SK-N-SH treated with all-trans-retinoic acid at 6 μM for 48 hours (cell line): ENCODE results near the gene CCP110.

Source experiments
- ATAC-seq: fragments of 200-7000 bp; cut with Tn5 transposase; 3 replicates; pipeline ENCODE4 v1.9.1; 2020; ENCODE audit warnings: mild to moderate bottlenecking, moderate library complexity
- ARNTL ChIP-seq: fragments of 450-650 bp; formaldehyde crosslinking; IDR thresholded peaks from 2 replicates; pipeline ENCODE4 v1.5.0; 2020; ENCODE audit warnings: low read depth, mild to moderate bottlenecking, moderate library complexity, borderline replicate concordance
- CREB5 ChIP-seq: fragments of 250-450 bp; sonication (Bioruptor Pico); IDR thresholded peaks from 2 replicates; pipeline ENCODE4 v1.5.1; 2020; ENCODE audit warnings: low read depth, mild to moderate bottlenecking, moderate library complexity
- CSDC2 ChIP-seq: fragments of 250-450 bp; sonication (Bioruptor Pico); IDR thresholded peaks from 2 replicates; pipeline ENCODE4 v1.5.0; 2020; ENCODE audit warnings: mild to moderate bottlenecking, moderate library complexity
- CSRNP3 ChIP-seq: fragments of 250-450 bp; sonication (Bioruptor Pico); IDR thresholded peaks from 2 replicates; pipeline ENCODE4 v1.5.1; 2021; ENCODE audit warnings: mild to moderate bottlenecking, moderate library complexity
- ESRRG ChIP-seq: fragments of 250-450 bp; sonication (Bioruptor Pico); IDR thresholded peaks from 2 replicates; pipeline ENCODE4 v1.6.1; 2021; ENCODE audit warnings: mild to moderate bottlenecking
- GLIS3 ChIP-seq: fragments of 250-450 bp; sonication (Bioruptor Pico); IDR thresholded peaks from 2 replicates; pipeline ENCODE4 v1.5.0; 2020; ENCODE audit warnings: mild to moderate bottlenecking, moderate library complexity
- ISL1 ChIP-seq: fragments of 250-450 bp; sonication (Bioruptor Pico); IDR thresholded peaks from 2 replicates; pipeline ENCODE4 v2.1.2; 2022; ENCODE audit warnings: mild to moderate bottlenecking, moderate library complexity
- OSR1 ChIP-seq: fragments of 250-450 bp; sonication (Bioruptor Pico); IDR thresholded peaks from 2 replicates; pipeline ENCODE4 v1.8.0; 2022; ENCODE audit warnings: moderate library complexity, mild to moderate bottlenecking, inconsistent platforms
- PATZ1 ChIP-seq: fragments of 250-450 bp; sonication (Bioruptor Pico); IDR thresholded peaks from 2 replicates; pipeline ENCODE4 v1.8.0; 2020; ENCODE audit warnings: mild to moderate bottlenecking, moderate library complexity, borderline replicate concordance
- POU6F1 ChIP-seq: fragments of 250-450 bp; sonication (Bioruptor Pico); IDR thresholded peaks from 2 replicates; pipeline ENCODE4 v1.8.0; 2021; ENCODE audit warnings: low read depth, mild to moderate bottlenecking, moderate library complexity, borderline replicate concordance
- PPARA ChIP-seq: fragments of 250-450 bp; sonication (Bioruptor Pico); IDR thresholded peaks from 2 replicates; pipeline ENCODE4 v1.5.0; 2020; ENCODE audit warnings: mild to moderate bottlenecking, borderline replicate concordance
- RARB ChIP-seq: fragments of 250-450 bp; sonication (Bioruptor Pico); IDR thresholded peaks from 2 replicates; pipeline ENCODE4 v1.8.0; 2021; ENCODE audit warnings: mild to moderate bottlenecking, moderate library complexity
- SNAI2 ChIP-seq: fragments of 250-450 bp; sonication (Bioruptor Pico); IDR thresholded peaks from 2 replicates; pipeline ENCODE4 v1.5.0; 2020; ENCODE audit warnings: mild to moderate bottlenecking, moderate library complexity
- TCF4 ChIP-seq: fragments of 250-450 bp; sonication (Bioruptor Pico); IDR thresholded peaks from 2 replicates; pipeline ENCODE4 v1.8.0; 2021; ENCODE audit warnings: mild to moderate bottlenecking, moderate library complexity, borderline replicate concordance
- TSHZ2 ChIP-seq: fragments of 250-450 bp; sonication (Bioruptor Pico); IDR thresholded peaks from 2 replicates; pipeline ENCODE4 v1.5.0; 2020; ENCODE audit warnings: mild to moderate bottlenecking, moderate library complexity
- ZFP3 ChIP-seq: fragments of 250-450 bp; sonication (Bioruptor Pico); IDR thresholded peaks from 2 replicates; pipeline ENCODE4 v1.5.0; 2020; ENCODE audit warnings: mild to moderate bottlenecking, moderate library complexity
- ZFP30 ChIP-seq: fragments of 450-650 bp; formaldehyde crosslinking; IDR thresholded peaks from 2 replicates; pipeline ENCODE4 v1.5.0; 2022; ENCODE audit warnings: mild to moderate bottlenecking, moderate library complexity
- ZNF565 ChIP-seq: fragments of 450-650 bp; formaldehyde crosslinking; conservative IDR thresholded peaks from 2 replicates; pipeline ENCODE4 v1.5.0; 2020; ENCODE audit warnings: low read depth, mild to moderate bottlenecking, moderate library complexity
- ZNF8 ChIP-seq: fragments of 450-650 bp; formaldehyde crosslinking; IDR thresholded peaks from 2 replicates; pipeline ENCODE4 v1.5.0; 2020; ENCODE audit warnings: mild to moderate bottlenecking, moderate library complexity

The CCP110 gene

GRCh38 chr16:19595043-19595767 is 71.5 kb downstream of the CCP110 start (continued):
- TF ChIP-seq TSHZ2 (CRISPR knock-in tag), result no peak
- no peak for TF ChIP-seq PPARA
- no peak for TF ChIP-seq ZNF8 (CRISPR knock-in tag)
- TF ChIP-seq ZNF565 (CRISPR knock-in tag), result no peak
- TF ChIP-seq ISL1 (CRISPR knock-in tag), result no peak
- no peak for TF ChIP-seq CSDC2 (CRISPR knock-in tag)

- no peak for ATAC-seq
- TF ChIP-seq ZFP30 (CRISPR knock-in tag) (no peak), ISL1 (CRISPR knock-in tag) (no peak), PPARA (no peak), CSDC2 (CRISPR knock-in tag) (no peak), ESRRG (CRISPR knock-in tag) (no peak), OSR1 (CRISPR knock-in tag) (no peak), CREB5 (no peak), TSHZ2 (CRISPR knock-in tag) (no peak), SNAI2 (CRISPR knock-in tag) (no peak), POU6F1 (CRISPR knock-in tag) (no peak), GLIS3 (CRISPR knock-in tag) (no peak), RARB (CRISPR knock-in tag) (no peak), ZFP3 (CRISPR knock-in tag) (no peak)
These were observed 75.2 kb downstream of the CCP110 start for GRCh38 chr16:19598805-19599510.

- ATAC-seq, result no peak
These were observed 76.4 kb downstream of the CCP110 start for GRCh38 chr16:19599968-19600716.

More at GRCh38 chr16:19599968-19600716, 76.4 kb downstream of the CCP110 start:
- TF ChIP-seq ZFP30 (CRISPR knock-in tag), result no peak
- no peak for TF ChIP-seq TCF4 (CRISPR knock-in tag)
- no peak for TF ChIP-seq ZNF8 (CRISPR knock-in tag)
- TF ChIP-seq POU6F1 (CRISPR knock-in tag), result no peak
- no peak for TF ChIP-seq ZNF565 (CRISPR knock-in tag)
- no peak for TF ChIP-seq CSRNP3 (CRISPR knock-in tag)
- TF ChIP-seq RARB (CRISPR knock-in tag), result no peak
- TF ChIP-seq PATZ1 (CRISPR knock-in tag), result no peak
- TF ChIP-seq OSR1 (CRISPR knock-in tag), result no peak
- no peak for TF ChIP-seq ARNTL (CRISPR knock-in tag)
